Spinal cord (tissue), 10 donors: ENCODE measurements around the gene RGS10. TPM values are rescaled to one million over a fixed set of nuclear protein-coding genes. Genes with fewer than 3 reads are reported as not detected.

Experiments used
- DNase-seq, 6 donors: peaks; one replicate each; pipeline versions ENCODE4 v3.0.0 to v3.0.0-alpha.2; 2013 to 2015; ENCODE audit warnings: low spot score in 6 of 6, low read depth in 4 of 6
- H3K27ac ChIP-seq: one replicate; pipeline ENCODE4 v1.5.1; 2013; ENCODE audit warnings: low read depth, low read length, control low read depth
- H3K27me3 ChIP-seq: one replicate; pipeline ENCODE4 v1.6.1; 2013; ENCODE audit warnings: low read length; ENCODE audit not compliant: control insufficient read depth, insufficient read depth
- H3K36me3 ChIP-seq: one replicate; pipeline ENCODE4 v1.6.1; 2013; ENCODE audit warnings: low read length; ENCODE audit not compliant: control insufficient read depth, insufficient read depth
- H3K4me1 ChIP-seq: one replicate; pipeline ENCODE4 v1.6.1; 2013; ENCODE audit warnings: low read length; ENCODE audit not compliant: control insufficient read depth, insufficient read depth
- H3K4me3 ChIP-seq: one replicate; pipeline ENCODE4 v1.5.1; 2013; ENCODE audit warnings: low read depth, low read length, control low read depth
- H3K9me3 ChIP-seq: one replicate; pipeline ENCODE4 v1.6.1; 2013; ENCODE audit warnings: low read length; ENCODE audit not compliant: control insufficient read depth, insufficient read depth
- WGBS: methylation state at CpG from one replicate; pipeline ENCODE4 v1.1.5; 2013; ENCODE audit warnings: missing lambda C conversion rate; ENCODE audit not compliant: insufficient coverage; 5-methylcytosine and 5-hydroxymethylcytosine counted together
- polyA plus RNA-seq, 2 donors: library from polyadenylated mRNA; unstranded; fragments of 120-200 nt; gene quantifications; one replicate each; pipeline ENCODE4 v1.2.1, GENCODE V29; 2013; ENCODE audit not compliant: insufficient read length in 2 of 2
- total RNA-seq, 2 donors: library from RNA; depleted of rRNA in 1 of 2; stranded (reverse); fragments of 120-200 nt in 1 of 2; fragments of >200 nt in 1 of 2; gene quantifications; one replicate each; pipeline versions ENCODE4 v1.2.3 to v1.2.4, GENCODE V29; 2013 to 2014
- donor health status: healthy.

The RGS10 gene
- total and polyA plus RNA-seq, 4 donors: 20.4 to 34.5 (median 30.0) TPM

DNA sequence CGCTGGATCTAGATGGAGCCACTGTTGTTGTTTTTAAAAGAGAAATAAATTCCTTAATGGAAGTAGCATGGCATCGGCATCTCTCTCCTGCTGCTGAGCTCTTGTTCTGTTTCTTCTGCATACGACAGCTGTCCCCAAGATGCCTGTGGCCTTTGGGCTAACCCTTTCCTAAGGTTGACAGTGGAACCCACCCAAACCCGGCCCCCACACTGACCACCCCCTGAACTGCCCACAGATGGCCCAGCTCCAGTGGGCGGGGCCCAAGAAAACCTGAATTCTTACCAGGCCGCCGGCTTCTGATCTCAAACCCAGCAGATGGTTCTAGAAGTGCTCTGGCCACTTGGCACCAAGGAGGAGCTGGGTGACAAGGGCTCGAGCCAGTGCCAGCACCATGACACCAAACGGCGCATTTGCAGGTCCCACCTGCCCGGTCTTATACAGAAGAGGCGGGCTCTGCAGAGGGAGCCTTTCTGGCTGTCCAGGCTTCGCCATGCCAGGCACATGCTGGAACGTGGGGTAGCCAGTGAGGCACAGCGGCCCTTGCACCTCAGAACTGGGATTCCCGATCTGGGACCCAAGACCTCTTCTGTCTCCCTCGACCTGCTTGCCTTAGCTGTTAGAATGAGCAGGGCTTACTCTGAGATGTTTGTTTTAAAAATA, 82.7 kb downstream of the RGS10 start:
- WGBS: 91% methylated on average over 15 of the region's 17 CpGs
- Histone ChIP-seq H3K4me1 (no peaks in the 10 kb centered on the region), H3K27ac (no peak overlapping the region), H3K27me3 (no peaks in the 10 kb centered on the region), H3K9me3 (no peaks in the 10 kb centered on the region), H3K4me3 (no peak overlapping the region), H3K36me3 (peaks cover 22% of the 10 kb centered on the region)
- no peak for DNase-seq

GRCh38 chr10:119457966-119458766, 84.4 kb downstream of the RGS10 start:
- peaks cover 35% of the 10 kb centered on the region for H3K36me3 ChIP-seq
- no peak overlapping the region for H3K4me3 ChIP-seq
- DNase-seq: no peak
- H3K4me1 ChIP-seq: no peaks in the 10 kb centered on the region
- 81% methylated on average over 26 of the region's 28 CpGs for WGBS
- no peak overlapping the region for H3K27ac ChIP-seq
- no peaks in the 10 kb centered on the region for H3K27me3 ChIP-seq
- no peaks in the 10 kb centered on the region for H3K9me3 ChIP-seq

DNA sequence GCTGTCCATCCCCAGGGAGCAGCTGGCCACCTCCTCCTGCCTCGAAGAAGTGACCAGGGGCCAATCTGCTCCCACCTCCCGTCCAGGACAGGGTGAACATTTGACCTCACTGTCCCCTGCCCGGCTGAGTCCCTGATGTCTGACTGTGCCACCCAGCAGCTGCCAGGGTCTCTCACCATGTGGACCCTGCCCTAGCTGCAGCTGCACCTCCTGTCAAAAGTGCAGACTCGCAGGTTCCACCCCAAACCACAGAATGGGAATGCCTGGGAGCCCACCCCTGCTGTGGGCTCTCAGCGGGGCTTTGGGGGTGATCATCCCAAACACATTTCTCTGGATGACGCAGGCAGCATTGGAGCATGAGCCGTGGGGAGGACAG, 86.1 kb downstream of the RGS10 start:
- Histone ChIP-seq H3K9me3 (no peaks in the 10 kb centered on the region), H3K27me3 (no peaks in the 10 kb centered on the region), H3K4me1 (no peaks in the 10 kb centered on the region), H3K27ac (no peak overlapping the region), H3K36me3 (peaks cover 51% of the 10 kb centered on the region), H3K4me3 (no peak overlapping the region)
- 90% methylated on average over 7 of the region's 7 CpGs for WGBS
- DNase-seq: no peak

- no peak for DNase-seq
- Histone ChIP-seq H3K9me3 (no peaks in the 10 kb centered on the region), H3K27me3 (no peaks in the 10 kb centered on the region), H3K36me3 (peaks cover 54% of the 10 kb centered on the region), H3K27ac (no peak overlapping the region), H3K4me3 (no peak overlapping the region), H3K4me1 (no peaks in the 10 kb centered on the region)
- WGBS: 91% methylated on average over 22 of the region's 23 CpGs
These were observed 86.7 kb downstream of the RGS10 start for GRCh38 chr10:119455609-119456434.

DNA sequence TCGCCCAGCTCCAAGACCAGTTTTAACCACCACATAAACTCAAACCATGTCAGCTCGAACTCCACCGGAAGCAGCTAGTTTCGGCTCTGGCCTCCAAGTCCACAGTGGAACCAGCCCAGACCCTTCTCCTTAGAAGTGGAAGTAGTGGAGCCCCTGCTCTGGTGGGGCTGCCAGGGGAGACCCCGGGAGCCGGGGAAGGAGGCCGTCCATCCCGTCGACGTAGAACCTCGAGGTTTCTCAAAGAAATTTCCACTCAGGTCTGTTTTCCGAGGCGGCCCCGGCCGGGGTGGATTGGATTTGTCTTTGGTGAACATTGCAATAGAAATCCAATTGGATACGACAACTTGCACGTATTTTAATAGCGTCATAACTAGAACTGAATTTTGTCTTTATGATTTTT, 87.5 kb downstream of the RGS10 start:
- no peaks in the 10 kb centered on the region for H3K27me3 ChIP-seq
- peaks cover 60% of the 10 kb centered on the region for H3K36me3 ChIP-seq
- H3K4me1 ChIP-seq: peaks cover 1% of the 10 kb centered on the region
- DNase-seq: no peak
- H3K4me3 ChIP-seq: no peak overlapping the region
- H3K9me3 ChIP-seq: no peaks in the 10 kb centered on the region
- H3K27ac ChIP-seq: no peak overlapping the region
- 92% methylated on average over 12 of the region's 18 CpGs for WGBS

DNA sequence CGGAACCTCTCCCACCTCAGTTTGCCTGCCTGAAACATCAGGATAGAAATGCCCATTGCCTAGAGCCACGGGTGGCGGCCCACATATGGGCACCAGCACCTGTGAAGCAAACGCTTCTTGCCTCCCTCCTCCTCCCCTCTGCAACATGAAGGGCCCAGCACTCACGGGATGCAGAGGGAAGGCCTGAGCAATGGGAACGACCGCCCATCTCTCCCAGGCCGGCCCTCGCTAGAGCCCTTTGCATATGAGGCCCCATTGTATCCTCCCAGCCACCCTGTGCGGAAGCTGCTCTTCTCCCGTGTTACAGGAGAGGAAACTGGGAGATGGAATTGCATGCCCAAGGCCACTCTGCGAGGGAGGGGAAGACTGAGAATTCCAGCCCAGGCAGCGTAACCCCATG, 88.2 kb downstream of the RGS10 start:
- WGBS: 69% methylated on average over 13 of the region's 13 CpGs
- Histone ChIP-seq H3K4me1 (peaks cover 8% of the 10 kb centered on the region), H3K9me3 (no peaks in the 10 kb centered on the region), H3K27ac (no peak overlapping the region), H3K27me3 (no peaks in the 10 kb centered on the region), H3K4me3 (no peak overlapping the region), H3K36me3 (peaks cover 60% of the 10 kb centered on the region)
- DNase-seq: no peak

GRCh38 chr10:119453313-119453712, 89.2 kb downstream of the RGS10 start:
- H3K36me3 ChIP-seq: peaks cover 65% of the 10 kb centered on the region
- no peak overlapping the region for H3K4me3 ChIP-seq
- DNase-seq: no peak
- H3K9me3 ChIP-seq: no peaks in the 10 kb centered on the region
- no peaks in the 10 kb centered on the region for H3K27me3 ChIP-seq
- WGBS: 81% methylated on average over 11 of the region's 11 CpGs
- peaks cover 17% of the 10 kb centered on the region for H3K4me1 ChIP-seq
- no peak overlapping the region for H3K27ac ChIP-seq

GRCh38 chr10:119452396-119452795, 90.1 kb downstream of the RGS10 start:
- Histone ChIP-seq H3K4me1 (peaks cover 17% of the 10 kb centered on the region), H3K4me3 (no peak overlapping the region), H3K9me3 (no peaks in the 10 kb centered on the region), H3K27me3 (no peaks in the 10 kb centered on the region), H3K27ac (no peak overlapping the region), H3K36me3 (peaks cover 70% of the 10 kb centered on the region)
- no peak for DNase-seq
- 95% methylated on average over 13 of the region's 14 CpGs for WGBS

DNA sequence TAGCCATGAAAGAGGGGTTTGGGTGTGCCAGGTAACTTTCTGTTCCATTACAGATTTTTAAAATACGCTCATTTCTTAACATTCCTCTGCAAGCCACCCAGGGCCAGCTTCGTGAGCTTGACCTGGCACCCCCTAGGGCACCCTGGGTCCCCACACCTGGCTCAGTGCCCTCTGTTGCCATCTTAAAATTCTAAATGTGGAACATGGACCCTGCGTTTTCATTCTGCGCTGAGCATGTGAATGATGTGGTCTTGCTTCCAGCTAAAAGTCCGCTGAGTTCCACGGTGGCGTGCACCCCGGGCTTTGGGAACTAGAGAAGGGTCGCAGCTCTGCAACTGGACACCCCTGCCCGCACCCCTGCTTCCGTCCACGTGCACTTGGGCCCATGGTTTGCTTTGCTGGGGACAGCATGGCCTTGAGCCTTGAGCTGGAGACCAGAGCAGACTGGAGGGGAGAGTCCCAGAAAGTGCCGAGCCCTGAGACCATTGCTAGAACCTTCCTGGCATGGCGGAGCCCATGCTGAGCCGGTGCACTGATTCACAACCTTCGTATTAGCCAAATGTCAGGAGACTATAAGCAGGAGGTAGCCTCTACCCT, 91.1 kb downstream of the RGS10 start:
- H3K36me3 ChIP-seq: peaks cover 77% of the 10 kb centered on the region
- no peaks in the 10 kb centered on the region for H3K27me3 ChIP-seq
- peaks cover 17% of the 10 kb centered on the region for H3K4me1 ChIP-seq
- H3K27ac ChIP-seq: no peak overlapping the region
- 92% methylated on average over 16 of the region's 16 CpGs for WGBS
- H3K4me3 ChIP-seq: no peak overlapping the region
- DNase-seq: no peak
- no peaks in the 10 kb centered on the region for H3K9me3 ChIP-seq
